Measurements from ENCODE around the gene KCNH4.

KCNH4 gene

DNA sequence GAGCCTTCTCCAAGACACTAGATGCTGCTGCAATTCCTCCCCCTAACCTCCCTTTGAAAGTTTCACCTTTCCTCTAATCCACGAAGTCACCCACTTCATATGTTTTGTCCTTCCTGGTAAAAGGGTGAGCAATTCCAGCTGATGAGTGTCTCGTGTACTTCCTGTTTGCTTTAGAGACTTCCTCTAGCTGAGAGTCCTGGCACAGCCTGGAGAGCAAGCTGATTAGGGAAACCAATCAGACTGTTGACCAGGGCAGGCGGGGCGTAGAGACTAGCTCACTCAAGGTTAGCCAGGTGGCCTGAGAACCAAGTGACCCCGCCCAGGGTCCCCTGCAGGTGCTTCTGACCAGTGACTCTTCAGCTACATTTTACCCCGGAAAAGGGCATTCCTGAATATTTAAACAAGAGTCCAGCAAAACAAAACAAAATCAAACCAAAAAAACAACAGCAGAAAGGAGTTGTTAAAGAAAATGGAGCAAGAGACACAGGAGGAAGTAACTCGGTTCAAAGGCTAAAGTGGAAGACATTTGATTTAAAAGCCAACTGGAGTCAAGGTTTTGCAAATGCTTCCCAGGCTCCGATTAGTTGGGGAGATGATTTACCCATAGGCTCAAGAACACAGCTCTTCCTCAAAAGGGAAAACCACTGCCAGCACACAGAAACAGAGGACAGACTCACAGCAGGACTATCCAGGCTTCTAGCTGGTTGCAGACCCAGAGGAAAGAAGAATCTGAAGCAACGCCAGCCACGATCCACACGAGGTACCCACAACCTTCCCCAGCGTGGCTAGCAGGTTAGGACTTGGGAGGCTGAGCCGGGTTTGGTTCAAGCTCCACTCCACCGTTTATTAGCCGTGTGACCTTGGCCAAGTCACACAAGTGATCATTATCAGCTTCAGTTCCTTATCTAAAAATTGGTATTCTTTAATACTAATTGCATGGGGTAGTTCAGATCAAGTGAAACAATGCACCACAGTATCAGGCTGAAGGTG, 45.0 kb downstream of the KCNH4 start:
- DNase-seq (ENCODE audit: low read depth) = peak; percentile 90

DNA sequence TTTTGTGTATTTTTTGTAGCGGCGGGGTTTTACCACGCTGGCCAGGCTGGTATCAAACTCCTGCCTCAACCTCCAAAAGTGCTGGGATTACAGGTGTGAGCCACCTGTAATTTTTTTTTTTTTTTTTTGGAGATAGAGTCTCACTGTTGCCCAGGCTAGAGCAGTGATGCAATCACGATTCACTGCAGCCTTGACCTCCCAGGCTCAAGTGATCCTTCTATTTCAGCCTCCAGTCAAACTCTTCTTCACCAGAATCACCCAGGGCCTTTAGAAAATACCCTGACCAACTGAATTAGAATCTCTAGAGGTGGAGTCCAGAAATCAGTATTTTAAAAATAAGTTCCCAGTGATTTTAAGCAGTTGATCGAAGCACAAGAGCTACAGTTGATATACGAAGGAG, 45.8 kb downstream of the KCNH4 start:
- no peak for DNase-seq (ENCODE audit: low read depth)

DNA sequence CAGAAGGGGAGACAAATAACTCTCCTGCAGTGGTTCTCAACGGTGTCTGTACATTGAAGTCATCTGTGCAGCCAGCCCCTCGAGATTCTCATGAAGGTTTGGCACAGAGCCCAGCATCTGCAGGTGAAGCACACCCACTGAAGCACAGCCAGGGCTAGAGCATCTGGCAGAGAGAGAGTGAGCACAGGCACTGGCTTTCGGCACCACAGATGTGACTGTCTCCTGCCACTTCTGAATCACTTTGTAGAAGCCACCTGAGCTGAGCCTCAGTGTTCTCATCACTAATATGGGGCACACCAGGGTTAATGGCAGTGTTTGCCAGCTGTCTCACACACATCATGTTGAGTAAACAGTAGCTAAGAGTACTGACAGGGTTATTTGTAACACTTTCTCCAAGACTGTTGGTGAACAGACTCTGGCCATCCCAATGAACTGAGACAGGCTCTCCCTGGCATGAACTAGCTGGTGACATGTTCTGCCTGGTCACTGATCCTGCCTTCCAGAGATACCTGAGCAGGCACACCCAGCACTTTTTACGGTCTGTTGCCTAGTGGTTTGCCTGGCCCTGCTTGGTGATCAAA, 47.4 kb downstream of the KCNH4 start:
- no peak for DNase-seq (ENCODE audit: low read depth)

DNA sequence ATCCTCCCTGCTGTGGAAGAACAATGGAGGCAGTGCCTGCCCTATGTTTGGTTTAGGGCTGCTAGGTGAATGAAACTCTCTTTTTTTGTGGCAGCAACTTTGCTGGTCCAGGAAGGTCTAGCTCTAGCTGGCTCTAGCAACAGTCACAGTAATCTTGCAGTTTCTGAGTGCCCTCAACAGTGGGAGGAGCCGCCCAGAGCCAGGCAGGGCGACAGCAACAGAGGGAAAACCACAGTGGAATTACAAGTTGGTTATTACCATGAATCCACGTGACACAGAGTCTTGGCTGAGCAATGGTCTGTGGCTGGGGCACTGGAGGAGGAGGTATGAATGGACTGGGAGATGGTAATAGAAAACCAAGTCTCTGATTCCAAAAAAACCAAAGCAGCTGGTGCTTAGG, 48.0 kb downstream of the KCNH4 start:
- DNase-seq (ENCODE audit: low read depth) = peak; percentile 80

DNA sequence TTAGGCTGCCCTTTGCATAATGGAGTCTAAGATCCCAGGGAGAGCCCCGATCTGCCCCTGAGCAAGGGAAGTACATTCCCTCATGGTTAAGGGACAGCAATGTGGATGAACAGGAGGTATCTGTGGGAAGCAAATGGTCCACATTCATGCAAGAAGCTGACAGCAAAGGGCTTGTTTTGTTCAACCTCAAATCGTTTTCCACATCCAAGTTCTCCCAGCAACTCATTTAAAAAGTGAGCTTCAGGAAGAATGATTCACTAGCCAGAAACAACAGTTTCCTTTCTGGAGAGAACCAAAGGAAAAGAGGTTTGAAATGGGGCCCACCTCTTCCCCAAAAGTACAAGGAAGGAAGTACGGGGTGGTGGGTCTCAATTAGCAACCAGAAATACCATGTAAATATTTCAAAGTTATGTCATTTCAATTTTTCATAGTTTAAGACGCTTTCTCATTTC, 48.9 kb downstream of the KCNH4 start:
- DNase-seq (ENCODE audit: low read depth) = peak; percentile 34

DNA sequence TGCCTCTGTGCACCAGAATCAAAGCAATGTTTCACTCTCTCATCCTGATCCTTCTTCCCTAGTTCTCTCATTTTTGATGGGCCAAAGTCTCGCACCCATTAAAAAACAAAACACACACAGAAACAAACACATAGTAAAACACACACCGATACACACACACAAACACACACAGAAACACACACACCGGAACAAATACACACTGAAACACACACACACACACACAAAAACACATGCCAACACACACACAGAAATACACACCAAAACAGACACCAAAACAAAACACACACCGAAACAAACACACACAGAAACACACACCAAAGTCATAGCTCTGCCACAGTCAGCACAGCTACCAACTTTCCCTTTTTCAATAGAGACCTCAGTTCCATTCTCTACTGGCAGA, 49.7 kb downstream of the KCNH4 start:
- DNase-seq (ENCODE audit: low read depth) = no peak

DNA sequence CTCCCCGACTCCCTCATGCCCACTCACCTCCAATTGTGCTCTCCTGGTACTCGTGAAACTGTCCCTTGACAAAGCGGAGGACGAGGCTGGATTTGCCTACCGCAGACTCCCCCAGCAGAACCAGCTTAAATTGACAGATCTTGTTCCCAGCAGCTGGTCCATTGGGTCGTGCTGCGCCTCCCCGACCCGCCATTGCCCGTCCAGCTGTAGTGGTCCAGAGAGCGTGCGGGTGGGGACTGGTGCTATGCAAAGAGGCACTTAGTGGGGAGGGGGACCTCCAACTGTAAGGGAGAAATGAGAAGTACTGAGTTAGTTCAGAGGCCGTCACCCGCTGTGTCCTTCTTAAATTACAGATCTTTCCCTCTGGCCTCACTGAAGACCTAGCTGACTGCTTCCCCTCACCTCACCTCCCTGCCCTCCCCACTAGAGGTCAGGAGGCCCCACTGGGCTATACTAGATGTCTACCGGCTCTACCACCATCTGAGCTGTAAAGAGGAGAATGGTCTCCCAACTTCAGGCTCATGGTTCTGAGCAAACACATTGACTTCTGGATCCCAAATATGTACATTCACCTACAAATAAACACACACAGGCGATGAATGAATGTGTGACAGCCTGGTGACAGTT, 50.5 kb downstream of the KCNH4 start:
- DNase-seq (ENCODE audit: low read depth) = no peak

DNA sequence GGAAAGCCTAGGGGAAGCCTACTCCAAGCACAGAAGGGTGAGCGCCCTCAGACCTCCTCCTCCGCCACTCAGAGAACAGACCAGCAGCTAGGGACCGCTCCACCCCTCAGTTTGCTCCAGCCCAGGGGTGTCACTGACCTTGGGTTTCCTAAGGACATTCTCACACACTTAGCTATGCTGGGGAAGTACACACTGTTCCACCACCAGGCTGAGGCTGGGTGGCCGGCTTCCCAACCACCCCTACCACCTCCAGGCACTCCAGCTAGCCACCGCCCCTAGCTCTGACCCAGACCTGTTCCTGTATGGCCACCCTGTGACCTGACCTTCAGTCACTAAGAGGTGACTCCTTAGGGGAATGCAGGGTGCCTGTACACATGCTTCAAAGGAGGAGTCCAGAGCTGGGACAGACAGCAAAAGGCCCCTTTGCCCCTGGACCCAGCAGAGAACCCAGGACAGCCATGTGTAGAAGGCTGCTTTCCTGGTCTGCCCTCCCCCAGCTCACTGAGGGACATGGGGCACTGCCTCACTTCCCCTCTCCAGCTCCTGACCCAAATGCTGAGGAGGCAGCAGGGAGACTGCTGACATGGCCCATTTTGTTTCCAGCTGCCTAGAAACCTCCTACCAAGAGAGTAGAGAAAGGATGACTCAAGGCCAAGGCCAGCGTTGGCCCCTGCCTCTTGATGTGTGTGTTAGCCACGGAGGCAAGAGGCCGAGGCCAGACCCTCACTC, 51.7 kb downstream of the KCNH4 start:
- no peak for DNase-seq (ENCODE audit: low read depth)

DNA sequence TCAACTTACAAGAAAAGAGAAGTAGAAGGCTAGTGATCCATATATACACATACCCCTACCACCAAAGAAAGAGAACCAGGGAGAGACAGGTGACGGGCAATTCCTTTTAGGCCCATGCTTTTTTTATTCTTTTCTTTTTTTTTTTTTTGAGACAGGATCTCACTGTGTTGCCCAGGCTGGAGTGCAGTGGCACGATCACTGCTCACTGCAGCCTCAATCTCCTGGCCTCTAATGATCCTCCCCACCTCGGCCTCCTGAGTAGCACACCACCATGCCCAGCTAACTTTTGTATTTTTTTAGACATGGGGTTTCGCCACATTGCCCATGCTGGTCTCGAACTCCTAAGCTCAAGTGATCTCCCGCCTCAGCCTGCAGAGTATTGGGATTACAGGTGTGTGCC, 53.5 kb downstream of the KCNH4 start:
- DNase-seq (ENCODE audit: low read depth) = no peak

DNA sequence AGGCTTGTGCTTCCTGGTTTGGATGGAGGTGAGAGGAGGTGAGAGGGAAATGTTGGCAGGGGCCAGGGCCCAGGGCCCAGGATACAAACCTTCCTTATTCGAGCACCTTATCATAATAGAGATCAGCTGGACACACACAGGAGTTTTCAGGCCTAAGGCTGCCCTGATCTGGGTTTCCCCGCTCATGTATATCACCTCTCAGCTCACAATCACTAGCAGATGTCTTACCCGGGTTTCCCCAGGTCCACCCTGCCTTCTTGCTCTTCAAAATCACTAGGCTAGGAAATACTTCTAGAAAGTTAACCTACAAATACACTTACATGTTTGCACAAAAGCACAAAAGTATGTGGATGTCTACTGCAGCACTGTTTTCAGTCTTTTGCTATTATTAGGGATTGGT, 54.1 kb downstream of the KCNH4 start:
- no peak for DNase-seq (ENCODE audit: low read depth)

DNA sequence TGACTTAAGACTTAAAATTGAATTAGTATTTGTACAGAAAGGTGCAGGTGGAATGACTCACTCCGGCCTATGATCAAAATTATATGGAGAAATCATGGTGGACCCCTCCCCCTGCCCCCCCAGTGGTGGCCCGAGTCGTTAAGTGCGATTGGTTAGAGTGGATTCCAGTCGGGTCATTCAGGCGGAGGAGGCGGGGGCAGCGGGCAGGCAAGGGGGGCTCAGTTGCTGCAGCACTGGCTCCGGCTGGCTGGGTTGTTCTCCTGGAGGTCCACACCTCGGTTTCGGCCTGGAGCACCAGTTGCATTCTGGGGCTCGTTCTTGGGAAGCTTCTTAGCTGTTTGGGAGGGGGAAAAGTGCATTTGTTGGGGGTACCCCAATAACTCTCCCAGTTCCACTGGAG, 55.4 kb downstream of the KCNH4 start:
- no peak for DNase-seq (ENCODE audit: low read depth)

DNA sequence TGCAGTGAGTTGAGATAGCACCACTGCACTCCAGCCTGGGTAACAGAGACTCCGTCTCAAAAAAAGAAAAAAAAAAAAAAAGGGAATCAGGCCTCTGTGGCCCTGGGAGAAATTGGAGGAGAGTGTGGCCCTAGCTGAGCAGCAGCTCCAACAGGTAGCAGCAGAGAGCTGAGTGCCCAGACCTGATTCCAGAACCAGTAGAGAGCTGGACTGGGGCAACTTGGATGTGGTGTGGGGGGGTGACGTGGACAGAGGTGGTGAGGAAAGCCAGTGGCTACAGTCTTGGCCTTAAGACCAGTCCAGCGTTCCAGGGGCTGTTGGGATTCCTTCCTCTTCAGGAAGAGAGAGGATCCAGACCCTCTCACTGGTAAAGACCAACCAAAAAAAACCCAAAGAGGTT, 56.7 kb downstream of the KCNH4 start:
- DNase-seq (ENCODE audit: low read depth) = no peak

DNA sequence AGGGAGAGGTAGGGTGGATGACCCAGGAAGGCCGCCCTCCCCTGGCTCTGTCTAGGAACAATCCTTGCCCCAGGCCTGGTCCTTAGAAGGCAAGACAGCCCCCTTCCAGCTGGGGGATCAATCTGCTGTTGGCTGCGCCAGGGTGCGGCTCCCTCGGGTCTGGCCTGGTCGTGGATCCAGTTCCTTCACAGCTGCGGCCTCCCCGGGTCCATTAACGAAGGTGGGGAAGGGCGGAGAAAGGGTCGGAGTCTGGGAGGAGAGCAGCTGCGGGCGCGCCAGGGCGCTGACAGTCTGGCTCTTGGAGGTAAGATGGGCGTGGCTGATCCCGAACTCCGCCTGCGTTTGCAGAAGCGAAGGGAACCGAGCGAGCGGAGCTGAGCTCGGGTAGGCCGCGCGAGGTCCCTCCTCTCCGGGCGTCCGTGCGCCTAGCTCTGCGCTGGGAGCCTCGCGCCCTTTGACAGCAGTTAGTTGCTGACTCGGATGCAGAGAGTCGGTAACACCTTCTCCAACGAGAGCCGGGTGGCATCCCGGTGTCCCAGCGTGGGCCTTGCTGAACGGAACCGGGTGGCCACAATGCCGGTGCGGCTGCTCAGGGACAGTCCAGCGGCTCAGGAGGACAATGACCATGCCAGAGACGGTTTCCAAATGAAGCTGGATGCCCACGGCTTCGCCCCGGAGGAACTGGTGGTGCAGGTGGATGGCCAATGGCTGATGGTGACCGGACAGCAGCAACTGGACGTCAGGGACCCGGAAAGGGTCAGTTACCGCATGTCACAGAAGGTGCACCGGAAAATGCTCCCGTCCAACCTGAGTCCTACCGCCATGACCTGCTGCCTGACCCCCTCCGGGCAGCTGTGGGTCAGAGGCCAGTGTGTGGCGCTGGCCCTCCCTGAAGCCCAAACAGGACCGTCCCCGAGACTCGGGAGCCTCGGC, 58.3 kb downstream of the KCNH4 start, which contains the start of gene HSPB9:
TSS of gene HSPB9 (plus strand) at position 434 of the 933 bp plus-strand sequence. CDS start at position 481, 47 bp downstream.
- no peak for DNase-seq (ENCODE audit: low read depth)

DNA sequence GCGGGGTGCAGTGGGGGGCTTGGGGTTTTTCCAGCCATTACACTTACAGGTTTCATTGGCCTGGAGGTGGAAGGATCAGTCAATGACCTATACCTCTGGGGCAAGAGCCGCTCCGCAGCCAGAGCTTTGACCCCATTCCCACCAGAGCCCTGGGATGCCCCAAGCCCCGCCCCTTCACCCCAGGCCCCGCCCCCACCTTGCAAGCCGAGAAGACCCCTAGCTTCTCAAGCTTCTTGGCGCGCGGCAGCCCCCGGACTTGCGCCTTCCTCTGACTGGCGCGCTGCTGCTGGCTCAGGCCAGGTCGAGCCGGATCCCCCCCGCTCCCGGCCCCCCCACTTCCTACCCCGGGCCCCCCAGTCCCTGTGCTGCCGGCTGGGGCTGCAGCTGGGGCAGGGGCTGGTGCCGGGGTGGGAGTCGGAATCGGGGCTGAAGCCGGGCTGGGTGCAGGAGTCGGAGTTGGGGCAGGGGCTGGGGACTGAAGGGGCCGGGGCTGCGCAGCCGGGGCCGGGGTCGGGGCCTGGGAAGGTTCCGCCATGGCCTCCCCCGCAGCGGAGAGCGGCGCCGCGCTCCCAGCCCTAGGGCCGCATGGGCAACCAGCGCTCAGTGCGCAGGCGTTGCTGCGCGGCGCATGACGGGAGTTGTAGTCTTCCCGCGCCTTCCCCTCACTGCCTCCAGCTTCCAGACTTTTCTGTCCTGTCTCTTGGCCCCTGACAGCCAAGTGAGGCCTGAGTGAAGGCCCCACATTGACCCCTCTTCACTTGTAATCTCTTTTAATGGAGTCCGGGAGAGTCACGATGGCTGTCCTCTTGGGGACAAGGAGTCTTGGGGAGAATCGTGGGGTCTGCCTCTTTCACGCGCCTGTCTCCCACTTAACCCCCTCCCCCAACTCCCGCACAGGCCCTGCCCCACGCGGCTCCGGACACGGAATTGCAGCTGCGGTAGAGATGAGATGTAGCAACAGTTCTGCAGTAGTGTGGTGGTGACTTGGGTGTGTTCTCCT, 59.9 kb downstream of the KCNH4 start, which contains the start of gene KAT2A:
TSS of gene KAT2A (minus strand) at position 598 of the 1,000 bp plus-strand sequence. CDS start at position 535, 63 bp downstream.
- DNase-seq (ENCODE audit: low read depth) = peak; percentile 78

DNA sequence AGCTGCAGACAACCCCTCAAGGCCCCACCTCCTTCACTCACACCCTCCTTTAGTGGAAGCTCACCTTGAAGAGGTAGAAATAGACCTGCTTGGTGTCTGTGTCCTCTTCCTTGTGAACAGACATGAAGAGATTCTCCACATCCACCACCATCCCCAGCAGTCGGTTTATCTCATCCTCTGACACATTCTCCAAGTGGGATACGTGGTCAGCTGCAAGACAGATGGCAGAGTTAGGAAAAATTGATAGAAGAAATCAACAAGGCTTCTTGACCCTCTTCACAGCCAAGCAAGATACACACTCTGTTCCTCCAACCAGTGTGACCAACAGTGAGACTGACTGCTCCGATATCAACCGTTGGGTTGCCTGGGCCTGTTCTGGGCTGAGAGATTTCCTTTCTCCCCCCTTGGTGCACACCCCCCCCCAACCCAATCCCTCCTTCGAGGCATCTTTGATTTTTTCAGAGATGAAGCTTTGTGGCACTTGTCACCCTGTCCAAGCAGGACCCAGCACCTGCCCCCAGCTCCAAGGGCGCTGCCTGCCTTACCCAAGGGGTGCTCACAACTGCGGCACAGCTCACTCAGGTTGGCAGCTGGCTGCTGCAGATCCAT, 60.7 kb downstream of the KCNH4 start:
- DNase-seq (ENCODE audit: low read depth) = no peak

DNA sequence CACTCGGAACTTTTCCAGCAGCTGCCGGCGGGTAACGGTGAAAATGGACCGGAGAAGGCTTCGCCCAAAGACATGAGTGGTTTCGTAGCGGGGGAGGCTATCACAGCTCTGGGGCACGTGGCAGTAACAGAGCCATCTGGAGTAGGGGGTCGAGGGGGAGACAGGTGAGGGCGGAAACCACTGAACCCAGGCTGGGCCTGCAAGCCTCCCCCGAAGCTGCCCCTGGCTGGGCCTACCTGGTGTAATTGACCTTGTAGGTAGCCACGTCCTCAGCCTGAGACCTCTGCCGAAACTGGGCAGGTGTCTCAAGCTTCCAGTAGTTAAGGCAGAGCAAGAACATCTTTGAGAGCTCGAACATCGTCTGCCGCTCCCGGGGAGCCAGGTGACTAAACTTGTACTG, 61.6 kb downstream of the KCNH4 start:
- no peak for DNase-seq (ENCODE audit: low read depth)

DNA sequence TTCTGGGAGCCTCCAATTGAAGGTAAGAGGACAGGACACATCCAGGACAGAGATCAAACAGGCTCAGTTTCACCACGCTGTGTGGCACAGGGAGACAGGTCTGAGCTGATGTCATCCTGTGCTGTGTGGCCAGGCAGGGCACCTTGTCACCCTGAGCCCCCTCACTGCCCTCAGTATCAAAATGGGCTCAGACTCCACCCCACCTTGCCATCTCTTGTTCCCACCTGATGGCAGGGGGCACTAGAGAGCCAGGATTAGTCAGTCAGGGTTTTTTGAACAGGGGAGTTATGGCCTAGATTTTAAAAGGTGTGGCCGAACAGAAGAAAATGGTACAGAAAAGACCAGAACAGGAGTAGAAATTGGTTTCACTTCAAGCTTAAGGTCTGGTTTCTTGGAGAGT, 62.4 kb downstream of the KCNH4 start:
- no peak for DNase-seq (ENCODE audit: low read depth)

DNA sequence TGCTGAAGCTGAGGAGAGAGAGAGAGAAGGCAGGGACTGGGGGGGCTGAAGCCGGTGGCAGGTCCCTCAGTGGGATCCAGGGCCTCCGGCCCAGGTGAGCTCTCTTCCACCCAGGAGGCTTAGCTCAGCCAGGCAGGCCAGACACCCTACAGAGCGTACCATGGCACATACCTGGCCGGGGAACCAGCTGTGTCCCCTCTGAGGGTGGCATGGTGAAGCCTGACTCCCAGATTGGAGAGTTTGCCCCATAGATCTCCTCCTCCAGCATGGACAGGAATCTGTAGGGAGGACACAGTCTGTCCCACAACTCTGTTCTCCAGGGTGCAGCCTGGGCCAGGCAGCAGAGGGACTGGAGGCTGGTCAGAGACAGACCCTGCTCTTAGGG, 62.8 kb downstream of the KCNH4 start:
- DNase-seq (ENCODE audit: low read depth) = no peak
